Upper lobe of left lung (tissue), 4 donors: ENCODE measurements around the gene TAOK1.

Experiments used
- EP300 ChIP-seq, 4 donors: sonication (generic); formaldehyde crosslinking; IDR thresholded peaks; one replicate each; pipeline ENCODE4 v1.5.1; 2017; ENCODE audit warnings: antibody characterized with exemption in 4 of 4, control low read depth in 2 of 4
- POLR2A ChIP-seq, 4 donors: fragments of 450-650 bp; IDR thresholded peaks; one replicate each; pipeline ENCODE4 v1.5.1; 2016 to 2017; ENCODE audit warnings: antibody characterized with exemption in 4 of 4, mild to moderate bottlenecking in 2 of 4
- TF ChIP-seq, protein P1 (sequence below), 6 experiments: fragments of 450-650 bp in 4 of 6; fragments of 200-600 bp in 2 of 6; sonication (generic) in 2 of 6; IDR thresholded peaks; one replicate each; pipeline ENCODE4 v1.5.1; 2016 to 2019; ENCODE audit warnings: antibody characterized with exemption in 6 of 6

DNA sequence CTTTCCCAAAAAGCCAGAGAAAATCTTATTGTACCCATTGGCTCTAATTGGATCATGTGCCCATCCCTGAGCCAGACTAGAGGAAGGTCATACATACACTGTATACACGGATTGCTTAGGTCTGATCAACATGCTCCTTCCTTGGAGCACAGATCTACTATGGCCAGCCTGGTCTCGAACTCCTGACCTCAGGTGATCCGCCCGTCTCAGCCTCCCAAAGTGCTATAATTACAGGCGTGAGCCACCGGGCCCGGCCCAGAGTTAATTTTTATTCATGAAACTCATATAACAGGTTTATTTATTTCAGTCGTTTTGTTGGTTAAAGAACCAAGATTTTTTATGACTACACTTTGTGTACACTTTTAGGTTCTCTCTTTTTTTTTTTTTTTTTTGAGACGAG, 1.2 kb upstream of the TAOK1 start:
- TF ChIP-seq, protein P1, sequence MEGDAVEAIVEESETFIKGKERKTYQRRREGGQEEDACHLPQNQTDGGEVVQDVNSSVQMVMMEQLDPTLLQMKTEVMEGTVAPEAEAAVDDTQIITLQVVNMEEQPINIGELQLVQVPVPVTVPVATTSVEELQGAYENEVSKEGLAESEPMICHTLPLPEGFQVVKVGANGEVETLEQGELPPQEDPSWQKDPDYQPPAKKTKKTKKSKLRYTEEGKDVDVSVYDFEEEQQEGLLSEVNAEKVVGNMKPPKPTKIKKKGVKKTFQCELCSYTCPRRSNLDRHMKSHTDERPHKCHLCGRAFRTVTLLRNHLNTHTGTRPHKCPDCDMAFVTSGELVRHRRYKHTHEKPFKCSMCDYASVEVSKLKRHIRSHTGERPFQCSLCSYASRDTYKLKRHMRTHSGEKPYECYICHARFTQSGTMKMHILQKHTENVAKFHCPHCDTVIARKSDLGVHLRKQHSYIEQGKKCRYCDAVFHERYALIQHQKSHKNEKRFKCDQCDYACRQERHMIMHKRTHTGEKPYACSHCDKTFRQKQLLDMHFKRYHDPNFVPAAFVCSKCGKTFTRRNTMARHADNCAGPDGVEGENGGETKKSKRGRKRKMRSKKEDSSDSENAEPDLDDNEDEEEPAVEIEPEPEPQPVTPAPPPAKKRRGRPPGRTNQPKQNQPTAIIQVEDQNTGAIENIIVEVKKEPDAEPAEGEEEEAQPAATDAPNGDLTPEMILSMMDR (IDR thresholded peaks at IDR 0.05): no peak
- TF ChIP-seq POLR2A (IDR thresholded peaks at IDR 0.05) (no peak), EP300 (IDR thresholded peaks at IDR 0.05) (no peak)
